HG03354 (cell line): Measurements from ENCODE around the gene FSTL4.

ENCODE experiments used
- ATAC-seq: cut with Tn5 transposase; IDR thresholded peaks from one replicate; pipeline ENCODE4 v1.9.1; 2021; ENCODE audit warnings: mild to moderate bottlenecking; ENCODE audit not compliant: unreplicated experiment, poor library complexity, severe bottlenecking

FSTL4 gene

DNA sequence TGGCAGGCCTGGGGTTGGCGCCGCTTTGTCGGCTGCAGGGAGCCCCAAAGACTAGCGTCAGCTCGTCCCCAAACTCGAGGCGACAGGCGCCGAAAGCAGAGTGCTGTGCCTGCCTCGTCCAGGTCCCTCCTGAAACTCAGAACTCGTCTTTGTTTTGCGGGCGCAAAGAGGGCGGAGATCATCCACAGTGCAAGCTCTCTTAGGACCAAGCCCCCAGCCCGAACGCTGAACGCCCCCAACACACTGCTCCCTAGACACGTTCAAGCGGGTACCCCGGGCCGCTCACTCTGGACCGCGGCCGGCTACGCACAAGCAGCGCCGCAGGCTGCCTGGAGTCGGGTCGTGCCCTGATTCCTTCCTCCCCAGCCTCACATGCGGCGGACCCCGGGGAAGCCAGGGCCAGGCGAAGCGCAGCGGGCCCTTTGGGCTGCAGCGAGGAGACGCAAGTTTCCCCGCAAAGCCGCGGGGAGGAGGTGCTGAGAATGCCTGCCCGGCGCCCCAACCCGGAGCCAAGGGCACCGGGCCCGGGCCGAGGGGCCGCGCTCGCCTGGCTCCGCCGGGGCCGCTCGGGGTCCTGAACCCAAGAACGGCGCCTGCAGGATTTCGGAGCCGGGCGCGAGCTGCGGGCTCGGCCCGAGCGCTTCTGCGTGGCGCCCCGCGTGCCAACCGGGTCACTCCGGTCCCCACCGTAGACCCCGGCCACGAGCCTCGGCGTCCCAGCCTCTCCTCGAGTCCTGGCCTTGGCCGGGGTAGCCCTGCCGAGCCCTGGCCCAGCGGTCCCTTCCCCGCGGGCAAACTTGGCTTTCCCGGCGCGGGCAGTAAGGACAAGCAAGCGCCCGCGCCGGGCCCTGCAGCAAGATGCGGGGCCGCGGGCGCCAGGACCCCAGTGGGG lies 738 bp downstream of the FSTL4 start:
- ATAC-seq, result no peak

DNA sequence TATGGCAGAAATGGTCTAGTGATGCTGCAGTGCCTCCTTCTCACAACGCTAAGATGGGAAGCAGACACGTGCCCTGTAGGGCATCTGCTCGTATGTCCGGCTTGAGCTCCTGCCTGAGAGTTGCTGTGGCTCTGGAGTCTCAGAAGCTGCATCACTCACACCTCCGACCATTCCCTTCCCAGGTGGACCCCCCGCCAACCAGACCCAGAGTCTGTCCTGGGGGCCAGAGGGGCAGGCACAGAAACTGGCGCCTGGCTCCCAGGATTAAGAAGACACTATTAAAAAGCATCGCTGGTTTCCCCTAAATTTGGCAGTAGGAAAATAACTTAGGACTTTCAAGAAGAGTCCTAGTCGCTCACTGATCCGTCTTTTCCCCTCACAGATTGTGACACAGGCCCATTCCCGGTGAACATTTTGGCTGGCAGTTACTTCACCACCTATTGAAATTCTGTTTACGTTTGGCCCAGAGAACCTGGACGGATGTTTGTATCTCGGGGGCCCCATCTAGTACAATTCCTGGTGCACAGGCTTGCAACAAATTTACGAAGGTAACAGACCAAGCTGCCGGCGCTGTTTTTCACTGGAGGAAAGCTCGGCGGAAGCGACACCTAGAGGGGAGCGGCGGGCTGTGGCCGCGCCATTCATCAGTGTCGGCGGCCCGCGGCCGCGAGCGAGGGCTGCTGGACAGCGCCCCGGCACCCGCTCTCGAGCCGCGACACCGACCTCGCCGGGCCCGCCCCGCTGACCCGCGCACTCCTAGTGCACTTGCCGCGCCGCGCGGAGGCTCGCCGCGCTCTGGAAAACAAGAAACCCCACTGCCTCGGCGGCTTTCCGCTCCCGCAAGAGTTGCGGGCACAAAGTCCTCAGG lies 1.6 kb downstream of the FSTL4 start:
- ATAC-seq, result peak; percentile 43

DNA sequence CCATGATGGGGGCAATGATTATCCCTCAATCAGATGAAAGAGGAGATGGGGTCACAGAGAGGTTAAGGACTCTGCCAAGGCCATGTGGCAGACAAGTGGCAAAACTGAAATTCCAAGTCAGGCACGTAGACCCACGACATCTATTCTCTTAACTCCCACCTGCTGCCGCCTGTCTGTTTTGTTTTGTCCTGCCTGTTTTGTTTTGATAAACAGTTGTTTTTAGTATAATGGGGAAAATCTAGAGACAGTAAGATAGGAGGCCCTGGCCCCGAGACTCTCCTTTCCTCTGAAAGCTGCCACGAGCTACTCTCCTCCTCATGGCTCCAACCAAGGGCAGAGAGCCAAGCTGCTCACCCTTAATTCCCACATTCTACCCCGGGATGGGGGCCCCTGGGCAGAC lies 4.9 kb downstream of the FSTL4 start:
- no peak for ATAC-seq

DNA sequence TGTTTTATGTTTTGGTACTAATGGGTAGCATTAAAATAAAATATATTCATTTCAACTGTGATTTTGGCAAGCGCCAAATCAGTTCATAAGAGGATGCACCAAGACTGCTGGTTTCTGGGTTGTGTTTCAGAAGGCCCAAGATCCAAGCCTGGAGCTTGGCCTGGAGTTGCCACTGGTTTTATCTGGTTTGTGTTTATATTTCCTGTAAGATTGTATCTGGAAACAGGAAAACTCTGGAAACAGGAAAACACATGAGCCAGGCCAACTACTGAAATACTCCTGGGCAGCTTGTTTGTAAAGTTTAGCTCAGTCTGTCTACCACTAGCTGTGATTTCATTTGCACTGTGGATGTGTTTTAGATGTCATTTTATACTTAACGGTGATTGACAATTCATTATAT lies 5.5 kb downstream of the FSTL4 start:
- ATAC-seq, result no peak

GRCh38 chr5:133605323-133605722 lies 7.0 kb downstream of the FSTL4 start:
- ATAC-seq, result no peak

DNA sequence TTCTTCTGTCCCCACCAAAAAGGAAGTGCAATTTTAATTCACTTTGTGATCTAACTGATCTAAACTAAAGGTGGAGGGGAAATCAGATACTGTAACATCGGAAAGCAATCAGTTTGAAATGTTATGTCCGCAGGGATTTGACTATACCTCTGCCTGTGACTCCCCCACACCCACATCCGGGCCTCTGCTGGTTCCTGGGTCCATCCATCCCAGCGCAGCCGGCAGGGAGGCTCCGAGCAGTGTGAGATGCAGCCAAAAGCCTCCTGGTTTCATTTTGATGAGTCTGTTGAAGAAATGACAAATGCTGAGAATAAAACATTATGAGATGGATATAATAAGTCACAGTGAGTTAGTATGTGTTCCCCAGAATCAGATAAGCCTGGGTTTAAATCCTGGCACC lies 8.6 kb downstream of the FSTL4 start:
- no peak for ATAC-seq

DNA sequence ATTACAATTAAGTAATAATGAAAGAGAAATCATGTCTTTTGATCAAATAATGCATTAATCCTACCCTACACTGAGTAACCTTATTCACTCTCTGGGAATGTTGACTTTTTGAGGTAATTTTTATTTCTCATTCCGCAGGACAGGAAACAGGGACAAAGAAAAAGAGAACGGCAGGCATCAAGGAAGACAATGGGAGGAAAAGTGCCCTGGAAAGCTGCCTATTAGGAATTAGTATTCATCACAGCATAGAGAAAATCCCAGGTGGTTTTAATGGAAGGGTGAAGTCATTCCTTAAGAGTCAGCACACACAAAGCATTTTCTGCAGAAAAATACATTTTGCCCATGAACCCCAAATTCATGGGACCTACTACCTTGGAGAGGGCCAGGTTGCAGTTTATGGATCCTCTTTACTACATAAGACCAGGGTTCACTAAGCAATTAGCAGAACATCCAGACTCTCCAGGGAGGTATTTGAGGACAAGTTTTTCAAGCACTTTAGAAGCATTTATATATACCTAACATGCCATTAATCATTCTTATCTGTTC lies 9.4 kb downstream of the FSTL4 start:
- no peak for ATAC-seq

- no peak for ATAC-seq
Measured at GRCh38 chr5:133599600-133599999, 12.7 kb downstream of the FSTL4 start.

DNA sequence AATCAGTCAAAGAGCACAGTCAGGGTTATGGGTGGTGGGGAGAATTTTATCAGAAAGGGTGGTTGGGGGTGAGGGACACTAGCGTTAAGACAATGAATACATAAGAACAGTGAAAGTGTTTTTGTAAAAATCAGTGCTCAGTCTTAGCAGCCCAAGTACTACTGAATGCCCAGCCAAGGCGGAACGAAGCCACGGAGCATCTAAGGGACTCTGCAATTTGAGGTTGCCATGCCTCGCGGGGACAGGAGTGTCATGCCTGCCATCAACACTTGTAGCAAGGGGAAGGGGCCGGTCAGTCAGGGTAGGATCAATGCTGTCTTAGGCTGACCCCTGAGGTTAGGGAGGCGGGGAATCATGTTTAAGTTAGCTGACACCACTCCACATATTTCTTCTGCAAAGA lies 13.3 kb downstream of the FSTL4 start:
- no peak for ATAC-seq

DNA sequence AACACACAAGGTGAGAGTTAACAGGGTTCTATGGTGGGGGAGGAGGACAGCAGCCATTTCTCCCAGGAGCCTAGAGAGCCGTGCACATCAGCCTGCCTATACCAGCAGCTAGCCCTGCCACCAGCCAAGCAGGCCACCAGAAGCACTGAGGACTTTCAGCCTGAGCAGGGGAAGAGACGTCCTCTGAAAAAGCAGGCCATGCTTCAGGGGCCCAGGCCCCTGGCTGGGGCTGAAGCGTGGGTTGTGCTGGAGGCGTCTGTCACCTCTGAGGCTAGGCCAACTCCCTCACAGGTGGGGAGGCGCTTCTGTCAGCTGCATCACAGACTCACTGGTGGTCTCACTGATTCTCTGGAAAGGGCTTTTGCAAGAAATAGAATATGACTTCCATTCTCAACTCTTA lies 16.3 kb downstream of the FSTL4 start:
- ATAC-seq, result no peak

DNA sequence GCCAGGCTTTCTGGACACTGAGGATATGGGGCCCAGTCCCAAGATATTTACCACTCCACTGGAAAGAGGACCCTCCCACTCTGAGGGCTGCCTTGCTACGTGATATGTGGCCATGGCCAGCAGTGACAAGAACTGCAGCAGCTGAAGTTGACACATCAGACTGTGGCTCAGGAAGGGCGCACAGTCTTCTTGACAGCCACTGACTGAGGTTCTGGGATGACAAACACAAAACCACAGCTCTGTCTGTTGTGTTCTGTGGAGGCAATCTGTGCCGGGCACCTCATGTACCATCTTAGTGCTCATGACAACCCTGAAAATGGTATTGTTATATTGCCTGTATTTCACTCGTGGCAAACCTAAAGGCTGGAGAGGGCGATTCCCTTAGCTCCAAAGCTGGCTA lies 16.9 kb downstream of the FSTL4 start:
- ATAC-seq, result no peak

DNA sequence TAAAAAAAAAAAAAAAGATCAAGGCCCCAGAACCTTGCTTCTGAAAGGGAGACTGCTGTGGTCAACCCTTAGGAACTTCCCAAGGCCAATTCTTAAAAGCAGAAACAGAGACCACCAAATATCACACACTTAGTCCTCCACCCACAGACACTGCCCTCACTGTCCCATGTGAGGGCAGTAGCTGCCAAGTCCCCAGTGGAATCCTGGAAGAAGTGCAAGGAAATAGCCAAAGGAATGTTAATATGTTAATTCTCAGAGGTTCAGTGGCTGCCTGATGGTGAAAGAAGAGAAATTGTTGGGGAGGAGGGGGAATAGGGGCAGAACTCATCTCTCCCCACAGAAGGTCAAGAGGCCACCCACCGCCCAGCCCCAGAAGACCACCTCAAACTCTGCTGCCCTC lies 23.1 kb downstream of the FSTL4 start:
- ATAC-seq, result no peak

GRCh38 chr5:133582971-133583370 lies 29.4 kb downstream of the FSTL4 start:
- ATAC-seq, result no peak

- no peak for ATAC-seq
Measured at GRCh38 chr5:133581918-133582317, 30.4 kb downstream of the FSTL4 start.

- ATAC-seq, result no peak
Measured at GRCh38 chr5:133581348-133581747, 31.0 kb downstream of the FSTL4 start.

GRCh38 chr5:133580618-133581017 lies 31.7 kb downstream of the FSTL4 start:
- no peak for ATAC-seq

- ATAC-seq, result no peak
Measured at GRCh38 chr5:133579766-133580165, 32.6 kb downstream of the FSTL4 start.

DNA sequence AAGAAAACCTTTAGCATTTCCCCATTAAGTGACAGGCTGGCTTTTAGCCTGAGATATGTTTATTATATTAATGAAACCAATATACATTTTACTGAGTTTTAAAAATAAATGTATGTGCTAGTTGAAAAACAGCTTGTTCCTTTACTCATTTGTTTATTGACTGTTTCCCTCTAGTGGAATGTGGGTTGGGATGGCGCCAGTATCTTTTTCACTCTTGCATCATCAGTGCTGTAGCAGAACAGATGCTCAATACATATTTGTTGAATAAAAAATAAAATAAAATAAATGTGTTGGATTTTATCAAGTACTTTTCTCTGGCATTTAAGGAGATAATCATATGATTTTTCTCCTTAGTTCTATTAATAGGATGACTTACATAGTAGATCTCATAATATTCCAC lies 43.0 kb downstream of the FSTL4 start:
- ATAC-seq, result no peak

DNA sequence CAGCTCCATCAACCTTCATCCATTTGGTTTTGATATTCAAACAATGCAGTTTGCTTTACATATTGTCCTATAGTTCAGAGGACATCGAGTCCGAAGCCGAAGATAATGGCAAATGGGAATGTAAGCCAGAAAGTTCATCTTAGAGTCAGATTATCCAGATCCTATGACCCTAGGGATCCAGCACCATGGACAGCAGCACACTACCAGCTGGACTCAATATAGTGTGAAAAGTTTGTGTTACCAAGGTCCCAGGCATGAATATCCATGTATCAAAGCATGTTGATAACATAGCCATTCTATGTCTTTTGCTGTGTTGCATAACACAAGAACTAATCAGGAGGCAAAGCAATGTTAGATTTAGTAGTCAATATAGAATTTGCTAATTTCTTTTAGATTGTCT lies 46.3 kb downstream of the FSTL4 start:
- no peak for ATAC-seq

- ATAC-seq, result no peak
Measured at GRCh38 chr5:133564921-133565565, 47.3 kb downstream of the FSTL4 start.
